Stomach (tissue), 9 donors: ENCODE measurements around the gene TAS1R1. TPM values are rescaled to one million over a fixed set of nuclear protein-coding genes. Genes with fewer than 3 reads are reported as not detected.

Source experiments
- DNase-seq, 2 donors: peaks; one replicate each; pipeline versions ENCODE4 v3.0.0 to v3.0.0-alpha.2; 2013 to 2019
- H3K27ac ChIP-seq, 5 donors: fragments of 200-600 bp in 4 of 5; sonication (generic) in 4 of 5; one replicate each; pipeline ENCODE4 v1.5.1; 2013 to 2019; ENCODE audit warnings: mild to moderate bottlenecking in 1 of 5, moderate library complexity in 1 of 5
- H3K27me3 ChIP-seq, 3 donors: fragments of 200-600 bp; sonication (generic); one replicate each; pipeline ENCODE4 v1.5.1; 2017 to 2019; ENCODE audit warnings: mixed run types in 1 of 3
- H3K36me3 ChIP-seq, 4 donors: fragments of 200-600 bp; sonication (generic); 1 replicate in 3 of 4; 2 replicates in 1 of 4; pipeline ENCODE4 v1.5.1; 2016 to 2019
- H3K4me1 ChIP-seq, 4 donors: fragments of 200-600 bp; sonication (generic); one replicate each; pipeline ENCODE4 v1.5.1; 2016 to 2019
- H3K4me3 ChIP-seq, 4 donors: fragments of 200-600 bp; sonication (generic) in 3 of 4; one replicate each; pipeline ENCODE4 v1.5.1; 2016 to 2019; ENCODE audit warnings: mild to moderate bottlenecking in 1 of 4
- H3K9me3 ChIP-seq, 4 donors: fragments of 200-600 bp; sonication (generic); one replicate each; pipeline ENCODE4 v1.5.1; 2016 to 2019
- EP300 ChIP-seq: sonication (generic); formaldehyde crosslinking; IDR thresholded peaks from one replicate; pipeline ENCODE4 v1.6.1; 2017; ENCODE audit warnings: antibody characterized with exemption
- POLR2A ChIP-seq, 4 donors: fragments of 450-650 bp; IDR thresholded peaks; one replicate each; pipeline ENCODE4 v1.6.1; 2016; ENCODE audit warnings: antibody characterized with exemption in 4 of 4, control low read depth in 2 of 4, mild to moderate bottlenecking in 1 of 4, moderate library complexity in 1 of 4
- POLR2AphosphoS5 ChIP-seq, 3 donors: sonication (generic); formaldehyde crosslinking; IDR thresholded peaks; one replicate each; pipeline ENCODE4 v1.6.1; 2016; ENCODE audit warnings: antibody characterized with exemption in 3 of 3
- WGBS, 5 donors: extraction: QIAGEN DNeasy Blood & Tissue Kit in 3 of 5; methylation state at CpG; one replicate each; pipeline versions ENCODE4 v1.1.5 to v1.1.7; 2013 to 2018; 5-methylcytosine and 5-hydroxymethylcytosine counted together
- intact Hi-C: fragments of 100-400 bp; cut with DNase I; formaldehyde crosslinking; loops from one replicate; pipeline ENCODE4 v1.15.1; 2023; ENCODE audit warnings: low total_unique reads
- polyA plus RNA-seq, 3 donors: library from polyadenylated mRNA; stranded (reverse); fragments of 200-250 nt; gene quantifications; one replicate each; pipeline ENCODE4 v1.2.3, GENCODE V29; 2013
- total RNA-seq, 5 donors: library from RNA; depleted of rRNA; stranded (reverse); fragments of >200 nt; gene quantifications; one replicate each; pipeline versions ENCODE4 v1.1.0 to v1.2.3, GENCODE V29; 2014 to 2016
- TF ChIP-seq, protein P1 (sequence below), 7 experiments: fragments of 450-650 bp in 4 of 7; fragments of 200-600 bp in 3 of 7; sonication (generic) in 3 of 7; IDR thresholded peaks; one replicate each; pipeline ENCODE4 v1.5.1; 2016 to 2019; ENCODE audit warnings: antibody characterized with exemption in 7 of 7, control low read depth in 2 of 7, mild to moderate bottlenecking in 1 of 7
- donor health status: healthy with polysubstance abuse.
- donor health status: Bipolar disorder and iron deficiency.
- donor health status: healthy.

TAS1R1 gene
- total and polyA plus RNA-seq, 8 donors = 0.08 to 0.12 TPM; not detected in 6

DNA sequence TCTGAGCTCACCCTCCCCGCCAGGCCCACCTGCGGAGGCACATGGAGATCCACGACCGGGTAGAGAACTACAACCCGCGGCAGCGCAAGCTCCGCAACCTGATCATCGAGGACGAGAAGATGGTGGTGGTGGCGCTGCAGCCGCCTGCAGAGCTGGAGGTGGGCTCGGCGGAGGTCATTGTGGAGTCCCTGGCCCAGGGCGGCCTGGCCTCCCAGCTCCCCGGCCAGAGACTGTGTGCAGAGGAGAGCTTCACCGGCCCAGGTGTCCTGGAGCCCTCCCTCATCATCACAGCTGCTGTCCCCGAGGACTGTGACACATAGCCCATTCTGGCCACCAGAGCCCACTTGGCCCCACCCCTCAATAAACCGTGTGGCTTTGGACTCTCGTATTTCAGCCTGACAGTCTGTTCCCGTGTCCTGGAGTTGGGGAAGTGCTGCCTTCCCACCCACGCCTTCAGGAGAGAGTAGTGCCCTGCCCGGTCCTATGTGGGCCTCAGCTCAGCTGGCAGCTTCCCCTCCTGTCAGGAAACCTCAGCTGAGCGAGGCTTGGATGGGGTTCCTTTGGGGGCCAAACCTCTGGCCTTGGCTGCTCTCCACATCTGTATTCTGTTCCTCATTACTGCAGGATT lies 33.9 kb downstream of the TAS1R1 start:
- Histone ChIP-seq H3K36me3 (peaks cover 47 to 83% (median 78%) of the 10 kb centered on the region in 4 donors), H3K27ac (peak overlapping the region in 1 of 5 donors; percentile 24), H3K4me3 (no peak overlapping the region), H3K4me1 (peaks cover 26 to 88% (median 56%) of the 10 kb centered on the region in 4 donors), H3K9me3 (no peaks in the 10 kb centered on the region), H3K27me3 (no peaks in the 10 kb centered on the region)
- DNase-seq = no peak
- intact Hi-C loops = no loop called here
- TF ChIP-seq POLR2AphosphoS5 (IDR thresholded peaks at IDR 0.05) (no peak), POLR2A (IDR thresholded peaks at IDR 0.05) (no peak), EP300 (no peak)
- TF ChIP-seq, protein P1, sequence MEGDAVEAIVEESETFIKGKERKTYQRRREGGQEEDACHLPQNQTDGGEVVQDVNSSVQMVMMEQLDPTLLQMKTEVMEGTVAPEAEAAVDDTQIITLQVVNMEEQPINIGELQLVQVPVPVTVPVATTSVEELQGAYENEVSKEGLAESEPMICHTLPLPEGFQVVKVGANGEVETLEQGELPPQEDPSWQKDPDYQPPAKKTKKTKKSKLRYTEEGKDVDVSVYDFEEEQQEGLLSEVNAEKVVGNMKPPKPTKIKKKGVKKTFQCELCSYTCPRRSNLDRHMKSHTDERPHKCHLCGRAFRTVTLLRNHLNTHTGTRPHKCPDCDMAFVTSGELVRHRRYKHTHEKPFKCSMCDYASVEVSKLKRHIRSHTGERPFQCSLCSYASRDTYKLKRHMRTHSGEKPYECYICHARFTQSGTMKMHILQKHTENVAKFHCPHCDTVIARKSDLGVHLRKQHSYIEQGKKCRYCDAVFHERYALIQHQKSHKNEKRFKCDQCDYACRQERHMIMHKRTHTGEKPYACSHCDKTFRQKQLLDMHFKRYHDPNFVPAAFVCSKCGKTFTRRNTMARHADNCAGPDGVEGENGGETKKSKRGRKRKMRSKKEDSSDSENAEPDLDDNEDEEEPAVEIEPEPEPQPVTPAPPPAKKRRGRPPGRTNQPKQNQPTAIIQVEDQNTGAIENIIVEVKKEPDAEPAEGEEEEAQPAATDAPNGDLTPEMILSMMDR (IDR thresholded peaks at IDR 0.05) = no peak
- WGBS, 5 donors = 65 to 86% (median 82%) methylated on average over 8 to 24 of the region's 24 CpGs

DNA sequence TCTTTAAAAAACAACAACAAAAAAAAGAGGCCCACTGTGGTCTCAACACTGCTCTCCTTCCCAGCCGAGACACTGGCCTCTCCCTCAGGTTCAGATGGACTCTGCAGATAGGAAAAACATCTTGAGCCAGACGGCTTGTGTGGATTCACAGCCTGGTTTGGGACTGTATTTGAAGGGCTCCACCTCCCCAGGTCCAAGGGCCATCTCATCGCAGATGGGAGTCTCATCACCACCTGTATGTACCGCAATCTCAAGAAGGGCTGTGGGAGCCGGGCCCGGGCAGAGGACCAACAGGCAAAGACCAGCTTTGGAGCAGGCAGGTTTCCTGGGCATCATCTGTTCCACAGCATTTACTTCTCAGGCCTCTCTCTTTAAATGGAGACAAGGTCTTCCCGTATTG lies 34.9 kb downstream of the TAS1R1 start:
- H3K27ac ChIP-seq = peak overlapping the region in 1 of 5 donors; percentile 24
- intact Hi-C loops = no loop called here
- WGBS, 5 donors = 81 to 90% (median 85%) methylated on average over 5 to 7 of the region's 7 CpGs
- H3K4me1 ChIP-seq = peaks cover 27 to 87% (median 55%) of the 10 kb centered on the region in 4 donors
- no peak for DNase-seq
- H3K9me3 ChIP-seq = no peaks in the 10 kb centered on the region
- TF ChIP-seq EP300 = no peak
- TF ChIP-seq POLR2AphosphoS5 (IDR thresholded peaks at IDR 0.05) = no peak
- peaks cover 57 to 94% (median 86%) of the 10 kb centered on the region in 4 donors for H3K36me3 ChIP-seq
- H3K27me3 ChIP-seq = no peaks in the 10 kb centered on the region
- H3K4me3 ChIP-seq = no peak overlapping the region

DNA sequence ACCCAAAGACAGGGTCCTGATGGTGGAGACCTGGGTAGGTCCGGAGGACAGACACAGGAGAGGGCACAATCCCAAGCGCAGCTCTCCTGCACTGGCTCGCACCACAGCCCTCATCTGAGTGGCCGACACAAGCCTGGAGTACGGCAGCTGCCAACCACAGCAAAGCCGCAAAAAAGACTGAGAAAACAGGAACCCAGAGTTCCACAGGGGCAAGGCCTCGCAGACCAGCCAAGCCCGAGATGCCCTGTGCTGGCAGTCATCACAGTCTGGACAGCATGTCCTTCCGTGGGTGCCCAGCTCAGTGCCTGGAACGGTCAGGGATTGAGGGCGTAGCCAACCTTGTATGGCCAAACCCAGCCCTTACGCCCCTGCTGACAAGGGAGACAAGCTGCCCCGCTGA lies 36.1 kb downstream of the TAS1R1 start:
- H3K9me3 ChIP-seq = no peaks in the 10 kb centered on the region
- TF ChIP-seq, protein P1 (IDR thresholded peaks at IDR 0.05) = no peak
- TF ChIP-seq EP300 = no peak
- no peak for TF ChIP-seq POLR2A (IDR thresholded peaks at IDR 0.05)
- no peak for TF ChIP-seq POLR2AphosphoS5 (IDR thresholded peaks at IDR 0.05)
- peaks cover 39 to 90% (median 64%) of the 10 kb centered on the region in 4 donors for H3K4me1 ChIP-seq
- intact Hi-C loops = no loop called here
- 65 to 79% (median 77%) methylated on average over 9 to 13 of the region's 13 CpGs for WGBS, 5 donors
- no peak overlapping the region for H3K4me3 ChIP-seq
- peaks cover 69 to 100% (median 97%) of the 10 kb centered on the region in 4 donors for H3K36me3 ChIP-seq
- no peak for DNase-seq
- H3K27ac ChIP-seq = peak overlapping the region in 2 of 5 donors; percentile 18 to 27
- H3K27me3 ChIP-seq = no peaks in the 10 kb centered on the region

DNA sequence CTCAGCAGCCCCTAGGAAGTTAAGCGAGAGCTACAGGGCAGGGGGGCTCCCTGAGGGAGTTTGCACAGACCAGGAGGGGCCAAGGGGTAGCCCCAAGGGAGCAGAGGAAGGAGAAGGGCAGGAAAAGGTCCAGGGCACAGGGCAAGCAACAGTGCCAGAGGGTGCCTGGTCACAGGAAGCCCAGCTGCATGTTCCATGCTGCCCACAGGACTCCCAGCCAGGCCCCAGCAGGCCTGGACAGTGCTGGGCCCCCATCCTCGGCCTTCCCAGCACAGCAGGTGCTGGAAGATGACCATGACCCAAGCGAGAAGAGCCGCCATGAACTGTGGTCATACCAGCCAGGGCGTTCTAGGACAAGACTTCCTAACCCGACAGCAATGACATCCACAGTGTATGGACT lies 36.5 kb downstream of the TAS1R1 start:
- TF ChIP-seq, protein P1 (IDR thresholded peaks at IDR 0.05) = no peak
- TF ChIP-seq POLR2AphosphoS5 (IDR thresholded peaks at IDR 0.05) (no peak), EP300 (no peak), POLR2A (IDR thresholded peaks at IDR 0.05) (no peak)
- no peak overlapping the region for H3K4me3 ChIP-seq
- peaks cover 72 to 100% (median 99%) of the 10 kb centered on the region in 4 donors for H3K36me3 ChIP-seq
- no peaks in the 10 kb centered on the region for H3K27me3 ChIP-seq
- intact Hi-C loops = no loop called here
- peak overlapping the region in 2 of 5 donors; percentile 18 to 27 for H3K27ac ChIP-seq
- WGBS, 5 donors = 82 to 91% (median 88%) methylated on average over 6 of the region's 6 CpGs
- H3K4me1 ChIP-seq = peaks cover 43 to 90% (median 66%) of the 10 kb centered on the region in 4 donors
- no peaks in the 10 kb centered on the region for H3K9me3 ChIP-seq
- DNase-seq = no peak

DNA sequence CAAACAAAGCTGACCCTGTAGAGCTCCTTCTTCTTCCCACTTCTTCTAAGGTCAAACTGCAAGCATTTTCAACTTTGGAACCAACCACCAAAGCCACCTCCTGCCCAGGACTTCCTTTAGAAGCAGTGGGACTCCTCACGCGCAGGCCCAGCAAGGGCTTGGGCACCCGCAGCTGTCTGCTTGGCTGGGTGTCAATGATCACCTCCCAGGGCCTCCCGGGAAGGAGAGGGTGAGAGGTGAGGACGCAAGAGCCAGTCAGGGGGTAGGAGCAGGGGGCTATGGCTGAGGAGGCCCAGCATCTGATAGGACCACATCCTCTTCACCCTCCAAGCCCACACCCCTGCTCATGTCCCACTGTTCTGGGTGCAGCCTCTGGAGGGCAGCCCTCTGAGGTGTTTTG lies 37.3 kb downstream of the TAS1R1 start:
- 23 to 51% (median 43%) methylated on average over 5 of the region's 5 CpGs for WGBS, 5 donors
- intact Hi-C loops = no loop called here
- Histone ChIP-seq H3K4me1 (peaks cover 45 to 90% (median 66%) of the 10 kb centered on the region in 4 donors), H3K27me3 (no peaks in the 10 kb centered on the region), H3K9me3 (no peaks in the 10 kb centered on the region), H3K27ac (peak overlapping the region in 1 of 5 donors; percentile 27), H3K4me3 (no peak overlapping the region), H3K36me3 (peaks cover 79 to 100% (median 100%) of the 10 kb centered on the region in 4 donors)
- DNase-seq = no peak
- TF ChIP-seq, protein P1 (IDR thresholded peaks at IDR 0.05) = no peak
